Mucosa of gallbladder (tissue), 1 donor: Measurements from ENCODE around the gene FAM83F. TPM values are rescaled to one million over a fixed set of nuclear protein-coding genes. Genes with fewer than 3 reads are reported as not detected.

Experiments used
- DNase-seq: peaks from one replicate; pipeline ENCODE4 v3.0.0-alpha.2; 2020; ENCODE audit warnings: low spot score
- total RNA-seq: library from RNA; stranded (reverse); gene quantifications from one replicate; pipeline ENCODE4 v1.2.1, GENCODE V29; 2021
- donor health status: DM: no; HTN: no; CAD: no.

FAM83F gene
- total RNA-seq, 1 donor from 2014 or later: 12.1 TPM

- DNase-seq: no peak
These were observed 29.0 kb upstream of the FAM83F start for GRCh38 chr22:39965748-39966147.

- DNase-seq: no peak
These were observed 28.3 kb upstream of the FAM83F start for GRCh38 chr22:39966470-39966869.

GRCh38 chr22:39967103-39967829 lies 27.5 kb upstream of the FAM83F start:
- no peak for DNase-seq

- peak; percentile 14 for DNase-seq
These were observed 26.5 kb upstream of the FAM83F start for GRCh38 chr22:39967996-39968972.

- no peak for DNase-seq
These were observed 24.0 kb upstream of the FAM83F start for GRCh38 chr22:39970742-39971141.

- DNase-seq: no peak
These were observed 22.1 kb upstream of the FAM83F start for GRCh38 chr22:39972641-39973040.

GRCh38 chr22:39973656-39974055 lies 21.1 kb upstream of the FAM83F start:
- no peak for DNase-seq

- no peak for DNase-seq
These were observed 20.7 kb upstream of the FAM83F start for GRCh38 chr22:39974065-39974464.

- no peak for DNase-seq
These were observed 15.7 kb upstream of the FAM83F start for GRCh38 chr22:39979048-39979447.

GRCh38 chr22:39979458-39979857 lies 15.3 kb upstream of the FAM83F start:
- DNase-seq: no peak

- DNase-seq: no peak
These were observed 14.2 kb upstream of the FAM83F start for GRCh38 chr22:39980596-39980995.

GRCh38 chr22:39983346-39983745 lies 11.4 kb upstream of the FAM83F start:
- DNase-seq: no peak

GRCh38 chr22:39984006-39984405 lies 10.7 kb upstream of the FAM83F start:
- no peak for DNase-seq

- no peak for DNase-seq
These were observed 10.0 kb upstream of the FAM83F start for GRCh38 chr22:39984746-39985145.

- no peak for DNase-seq
These were observed 9.2 kb upstream of the FAM83F start for GRCh38 chr22:39985383-39986035.

GRCh38 chr22:39988386-39989114 lies 6.2 kb upstream of the FAM83F start:
- DNase-seq: no peak

GRCh38 chr22:39989633-39990032 lies 5.1 kb upstream of the FAM83F start:
- DNase-seq: no peak

- DNase-seq: no peak
These were observed 4.1 kb upstream of the FAM83F start for GRCh38 chr22:39990686-39991085.

- no peak for DNase-seq
These were observed 3.4 kb upstream of the FAM83F start for GRCh38 chr22:39991159-39991860.

GRCh38 chr22:39992088-39992826 lies 2.5 kb upstream of the FAM83F start:
- no peak for DNase-seq
